Activated CD4-positive, CD25-positive, alpha-beta regulatory T cell treated with anti-CD3 and anti-CD28 coated beads, Interleukin-2, amount 50 U/mL, for 16 hours (primary cell): ENCODE results near the gene CENPX.

Experiments
- DNase-seq: peaks from one replicate; pipeline ENCODE4 v3.0.0-alpha.2; 2020; ENCODE audit warnings: low read depth, low spot score

The CENPX gene

GRCh38 chr17:82012261-82012639 lies 10.4 kb downstream of the CENPX start:
- DNase-seq: no peak

GRCh38 chr17:82011617-82012187 lies 11.0 kb downstream of the CENPX start:
- DNase-seq: no peak

GRCh38 chr17:82010575-82011525 lies 11.8 kb downstream of the CENPX start:
- no peak for DNase-seq

- DNase-seq: no peak
Measured at GRCh38 chr17:82009413-82009812, 13.3 kb downstream of the CENPX start.

GRCh38 chr17:82008941-82009405 lies 13.7 kb downstream of the CENPX start:
- no peak for DNase-seq

GRCh38 chr17:82008258-82008940 lies 14.3 kb downstream of the CENPX start:
- DNase-seq: no peak

GRCh38 chr17:82007495-82008257 lies 15.0 kb downstream of the CENPX start:
- DNase-seq: no peak

- no peak for DNase-seq
Measured at GRCh38 chr17:82007228-82007494, 15.5 kb downstream of the CENPX start.

- no peak for DNase-seq
Measured at GRCh38 chr17:82006468-82007227, 16.0 kb downstream of the CENPX start.

- no peak for DNase-seq
Measured at GRCh38 chr17:82005701-82006348, 16.9 kb downstream of the CENPX start.

GRCh38 chr17:82004517-82005455 lies 17.9 kb downstream of the CENPX start:
- DNase-seq: no peak

- DNase-seq: no peak
Measured at GRCh38 chr17:82003411-82004381, 19.0 kb downstream of the CENPX start.

GRCh38 chr17:82001571-82002056 lies 21.1 kb downstream of the CENPX start:
- DNase-seq: no peak

- DNase-seq: no peak
Measured at GRCh38 chr17:82000803-82001570, 21.7 kb downstream of the CENPX start.

- DNase-seq: no peak
Measured at GRCh38 chr17:81999976-82000802, 22.5 kb downstream of the CENPX start.

- DNase-seq: no peak
Measured at GRCh38 chr17:81999587-81999975, 23.1 kb downstream of the CENPX start.
